Fibroblast of mammary gland (primary cell): ENCODE measurements around the gene DGKH.
"Not testable (repeated sequence)": the region's sequence is repeated elsewhere in the genome, so short reads cannot be mapped to it uniquely, and the experiment has no call there.

ENCODE experiments used
- DNase-seq: peaks from one replicate; pipeline ENCODE4 v3.0.0-alpha.2; 2010; ENCODE audit warnings: low read depth
- H3K4me3 ChIP-seq: 2 replicates; pipeline ENCODE4 v1.5.1; 2011; ENCODE audit warnings: low read depth, mild to moderate bottlenecking, low read length, moderate library complexity; ENCODE audit not compliant: control insufficient read depth
- CTCF ChIP-seq: conservative IDR thresholded peaks from 2 replicates; pipeline ENCODE4 v1.5.1; 2011; ENCODE audit warnings: low read depth, low read length, inconsistent platforms; ENCODE audit not compliant: control insufficient read depth, insufficient read depth

The DGKH gene

GRCh38 chr13:42216422-42216735, 167.9 kb downstream of the DGKH start:
- H3K4me3 ChIP-seq, result no peak overlapping the region
- no peak for TF ChIP-seq CTCF
- no peak for DNase-seq

- no peak overlapping the region for H3K4me3 ChIP-seq
- no peak for DNase-seq
- TF ChIP-seq CTCF, result no peak
Measured at GRCh38 chr13:42218576-42218975, 170.1 kb downstream of the DGKH start.

GRCh38 chr13:42219051-42219450, 170.6 kb downstream of the DGKH start:
- no peak for TF ChIP-seq CTCF
- no peak overlapping the region for H3K4me3 ChIP-seq
- DNase-seq, result no peak

- TF ChIP-seq CTCF, result no peak
- H3K4me3 ChIP-seq, result no peak overlapping the region
- DNase-seq, result no peak
Measured at GRCh38 chr13:42219876-42220275, 171.4 kb downstream of the DGKH start.

GRCh38 chr13:42221121-42221765, 172.8 kb downstream of the DGKH start:
- H3K4me3 ChIP-seq, result no peak overlapping the region
- TF ChIP-seq CTCF, result no peak
- DNase-seq, result no peak

- H3K4me3 ChIP-seq, result no peak overlapping the region
- TF ChIP-seq CTCF, result no peak
- DNase-seq, result no peak
Measured at GRCh38 chr13:42223681-42224080, 175.2 kb downstream of the DGKH start.

- DNase-seq, result no peak
- TF ChIP-seq CTCF, result no peak
- H3K4me3 ChIP-seq, result no peak overlapping the region
Measured at GRCh38 chr13:42225051-42225450, 176.6 kb downstream of the DGKH start.

GRCh38 chr13:42226759-42227158, 178.3 kb downstream of the DGKH start:
- not testable (repeated sequence) for DNase-seq, H3K4me3 ChIP-seq
